ENCODE results near the gene RBM26.

RBM26 gene

GRCh38 chr13:79405831-79406596 is at the start of gene RBM26:
Gene RBM26 (minus strand): TSS chr13:79406255. CDS start chr13:79405774, 481 bp downstream.
- peak; percentile 96 for DNase-seq

DNA sequence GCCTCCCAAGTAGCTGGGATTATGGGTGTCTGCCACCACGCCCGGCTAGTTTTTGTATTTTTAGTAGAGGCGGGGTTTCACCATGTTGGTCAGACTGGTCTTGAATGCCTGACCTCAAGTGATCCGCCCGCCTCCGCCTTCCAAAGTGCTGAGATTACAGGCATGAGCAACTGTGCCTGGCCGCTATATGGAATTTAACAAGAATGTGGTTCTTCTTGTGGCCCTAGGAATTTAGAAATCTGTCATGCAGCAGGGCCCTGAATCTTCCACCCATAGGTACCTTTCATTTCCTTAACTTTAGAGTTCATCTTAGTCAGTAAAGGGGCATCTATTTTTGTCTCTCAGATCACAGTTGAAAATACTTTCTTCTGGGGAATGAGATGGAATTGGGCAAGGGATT is 49.3 kb upstream of the RBM26 start:
- no peak for DNase-seq

DNA sequence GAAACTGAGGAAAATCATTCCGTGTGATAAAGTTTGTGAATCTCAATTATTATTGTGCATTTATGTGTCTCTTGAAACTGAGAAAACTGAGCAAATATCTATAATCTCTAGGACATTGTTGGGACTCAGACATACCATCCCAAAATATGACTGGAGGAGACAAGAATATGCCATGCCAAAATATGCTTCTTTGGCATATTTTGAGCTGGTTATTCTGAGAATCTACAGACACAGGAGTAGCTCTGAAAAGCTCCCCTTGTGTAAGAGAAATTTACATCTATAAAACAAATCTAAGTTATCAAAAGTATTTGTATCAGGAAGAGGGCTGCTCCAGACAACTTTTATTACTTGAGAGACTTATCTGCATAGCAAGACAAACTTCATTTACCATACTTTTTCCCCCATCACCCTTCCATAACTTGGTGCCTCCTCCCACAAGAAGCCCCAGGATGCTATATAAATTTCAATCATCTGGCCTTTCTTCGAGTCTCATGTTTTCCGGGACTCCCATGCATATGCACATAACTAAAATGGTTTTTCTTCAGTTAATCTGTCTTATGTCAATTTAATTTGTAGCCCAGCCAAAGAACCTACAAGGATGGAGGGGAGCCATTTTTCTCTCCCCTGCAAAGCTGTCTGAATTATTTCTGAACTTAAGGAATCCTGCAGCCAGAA is 46.3 kb upstream of the RBM26 start:
- DNase-seq, result no peak

- DNase-seq, result peak; percentile 84
These were observed 45.5 kb upstream of the RBM26 start for GRCh38 chr13:79451500-79451962.

DNA sequence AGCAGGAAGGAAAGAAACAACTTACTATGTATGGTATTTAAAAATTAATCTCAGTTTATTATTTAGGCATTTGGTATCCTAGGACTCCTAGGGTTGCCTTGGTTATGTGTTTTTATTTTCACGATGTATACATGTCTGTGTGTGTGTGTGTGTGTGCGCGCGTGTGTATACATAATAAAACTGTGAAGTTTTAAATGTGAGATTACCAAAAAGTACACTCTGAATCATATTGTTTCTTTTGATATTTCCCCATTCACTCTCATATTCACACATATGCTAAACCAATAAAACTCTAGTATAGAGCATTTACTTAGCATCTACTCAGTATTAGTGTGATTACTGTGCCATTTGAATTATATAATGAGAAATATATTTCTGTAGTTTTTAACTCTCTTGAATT is 44.1 kb upstream of the RBM26 start:
- no peak for DNase-seq

DNA sequence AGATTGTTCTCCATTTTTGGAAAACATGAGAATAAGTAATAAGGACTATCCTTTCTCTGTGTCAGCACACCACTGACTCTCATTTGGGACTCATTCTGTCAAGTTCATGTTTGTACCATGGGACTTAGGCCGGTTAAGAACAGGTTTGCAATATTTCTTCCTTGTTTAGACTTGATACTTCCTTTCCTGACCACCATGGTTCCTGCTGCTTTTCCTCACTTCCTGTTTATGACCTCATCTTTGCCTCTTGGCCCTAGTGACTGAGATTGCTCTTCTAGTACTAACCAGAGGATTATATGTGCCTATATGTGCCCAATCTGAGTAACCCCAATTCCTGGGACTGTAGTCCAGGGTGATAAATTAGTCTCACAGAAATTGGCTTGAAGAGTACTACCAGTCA is 42.4 kb upstream of the RBM26 start:
- DNase-seq, result peak; percentile 15

DNA sequence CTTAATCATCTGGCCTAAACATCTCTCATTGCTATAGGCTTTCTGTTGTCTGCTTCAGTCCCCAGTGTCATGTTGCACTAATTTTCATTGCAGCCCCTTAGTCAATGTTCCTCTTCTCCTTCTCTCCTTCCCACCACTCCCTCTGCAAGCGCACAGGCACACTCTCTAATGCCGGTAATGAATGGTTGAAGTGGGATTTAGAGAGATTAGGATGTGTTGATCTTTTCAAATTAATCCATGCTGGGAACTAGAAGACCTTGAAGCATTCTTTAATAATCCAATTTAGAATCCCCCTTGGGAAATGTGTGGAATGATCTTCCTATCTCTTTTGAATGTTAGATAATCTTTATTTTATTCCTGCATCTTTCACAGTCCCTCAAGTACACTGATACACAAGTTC is 41.7 kb upstream of the RBM26 start:
- no peak for DNase-seq

DNA sequence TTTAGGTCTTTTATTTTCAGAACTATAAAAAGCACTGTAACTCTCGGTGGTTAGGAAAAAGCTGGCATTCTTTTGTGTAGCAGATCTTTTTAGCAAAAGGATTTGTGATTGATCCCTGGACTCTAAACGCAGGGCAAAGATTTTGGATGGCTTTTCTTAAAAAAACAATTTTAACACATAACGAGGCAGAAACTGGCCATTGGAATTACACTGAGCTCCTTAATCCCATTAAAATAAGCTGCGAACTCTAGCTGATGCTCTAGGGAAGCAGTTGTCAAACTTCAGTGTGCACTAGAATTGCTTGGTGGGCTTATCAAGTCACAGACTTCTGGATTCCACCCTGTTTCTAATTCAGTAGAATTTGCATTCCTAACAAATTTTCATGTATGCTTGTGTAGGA is 41.1 kb upstream of the RBM26 start:
- DNase-seq, result no peak

- no peak for DNase-seq
These were observed 40.1 kb upstream of the RBM26 start for GRCh38 chr13:79445968-79446645.

GRCh38 chr13:79442706-79443105 is 36.7 kb upstream of the RBM26 start:
- no peak for DNase-seq

GRCh38 chr13:79442221-79442620 is 36.2 kb upstream of the RBM26 start:
- no peak for DNase-seq

DNA sequence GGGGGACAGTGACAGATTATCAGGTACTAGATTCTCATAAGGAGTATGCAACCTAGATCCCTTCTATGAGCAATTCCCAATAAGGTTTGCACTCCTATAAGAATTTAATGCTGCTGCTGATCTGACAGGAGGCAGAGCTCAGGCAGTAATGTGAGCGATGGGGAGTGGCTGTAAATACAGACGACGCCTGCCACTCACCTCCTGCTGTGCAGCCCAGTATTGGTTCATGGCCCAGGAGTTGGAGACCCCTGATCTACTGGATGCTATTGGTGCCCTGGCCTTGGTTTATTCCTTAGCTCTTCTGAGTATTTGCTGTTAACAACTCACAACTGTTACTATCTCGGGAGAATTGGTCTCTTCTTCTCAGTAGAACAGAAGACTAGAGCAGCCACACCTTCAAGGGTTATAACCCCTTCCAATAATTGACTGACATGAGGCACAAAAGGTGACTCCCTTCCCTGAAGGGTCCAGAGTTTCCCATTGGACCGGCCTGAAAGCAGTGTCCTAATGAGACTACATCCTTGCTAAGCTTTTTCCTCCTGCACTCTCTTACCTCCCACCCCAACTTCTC is 35.0 kb upstream of the RBM26 start:
- no peak for DNase-seq

- DNase-seq, result no peak
These were observed 33.2 kb upstream of the RBM26 start for GRCh38 chr13:79439275-79439674.

DNA sequence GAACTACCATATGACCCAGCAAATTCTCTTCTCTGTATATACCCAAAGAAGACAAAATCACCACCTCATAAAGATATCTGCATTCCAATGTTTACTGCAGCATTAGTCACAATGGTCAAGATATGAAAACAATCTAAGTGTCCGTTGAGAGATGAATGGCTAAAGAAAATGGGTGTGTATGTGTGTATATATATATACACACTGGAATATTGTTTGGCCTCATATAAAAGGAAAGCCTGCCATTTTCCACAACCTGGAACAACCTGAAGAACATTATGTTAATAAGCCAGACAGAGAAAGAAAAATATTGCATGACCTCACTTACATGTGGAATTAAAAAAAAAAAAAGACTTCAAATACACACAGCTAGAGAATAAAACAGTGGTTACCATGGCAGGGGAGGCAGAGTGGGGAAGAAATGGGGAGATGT is 29.5 kb upstream of the RBM26 start:
- DNase-seq, result no peak

- DNase-seq, result no peak
These were observed 28.5 kb upstream of the RBM26 start for GRCh38 chr13:79434556-79434955.

DNA sequence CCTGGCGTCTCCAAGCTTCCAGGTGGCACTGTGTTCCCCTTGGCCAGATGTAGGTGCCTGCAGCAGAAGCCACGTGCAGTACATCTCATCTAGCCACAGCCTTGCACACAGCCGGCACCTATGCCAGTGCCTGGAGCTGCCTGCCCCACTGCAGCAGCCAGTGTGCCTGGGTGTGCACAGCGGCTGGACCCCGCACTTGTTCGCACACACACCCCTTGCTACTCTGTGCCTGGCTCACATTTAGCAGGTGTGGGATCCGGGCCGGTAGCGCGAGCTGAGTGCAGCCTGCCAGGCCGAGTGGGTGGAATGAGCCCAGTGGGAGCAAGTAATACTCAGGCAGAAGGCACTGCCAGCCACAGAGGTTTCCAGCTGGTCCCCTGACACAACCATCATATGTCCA is 26.9 kb upstream of the RBM26 start:
- no peak for DNase-seq

DNA sequence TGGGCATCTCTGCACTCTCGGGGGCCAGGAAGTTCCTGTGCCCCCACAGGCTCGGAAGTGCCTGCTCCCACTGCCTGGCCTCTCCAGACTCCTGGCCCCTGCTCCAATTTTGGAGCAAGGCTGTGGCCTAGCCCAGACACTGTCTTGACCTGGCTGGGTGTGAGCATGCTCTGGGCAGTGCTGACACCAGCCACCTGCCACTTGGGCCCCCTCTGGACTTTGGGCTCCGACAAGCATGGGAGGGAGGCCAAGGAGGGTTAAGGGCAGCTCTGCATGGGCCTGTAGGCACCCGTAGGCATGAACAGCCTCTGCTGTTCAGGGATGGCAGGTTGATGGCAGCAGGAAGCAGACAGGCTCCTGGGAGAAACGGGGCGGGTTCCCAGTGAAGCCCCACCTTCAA is 26.0 kb upstream of the RBM26 start:
- DNase-seq, result no peak

DNA sequence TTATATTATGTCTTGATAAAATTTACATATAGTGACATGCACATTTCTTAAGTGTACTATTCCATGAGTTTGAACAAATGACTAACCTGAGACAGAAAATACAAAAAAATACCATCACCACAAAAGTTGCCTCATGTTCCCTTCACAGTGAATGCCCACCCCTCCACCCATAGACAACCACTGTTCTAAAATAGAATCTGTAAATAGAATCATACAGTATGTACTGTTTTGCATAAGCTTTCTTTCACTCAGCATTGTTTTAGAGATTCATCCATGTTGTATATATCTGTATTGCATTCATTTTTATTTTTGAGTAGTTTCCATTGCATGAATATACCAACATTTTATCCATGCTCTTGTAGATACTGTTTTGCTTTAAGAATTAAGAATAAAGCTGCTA is 23.3 kb upstream of the RBM26 start:
- DNase-seq, result no peak

- DNase-seq, result no peak
These were observed 21.8 kb upstream of the RBM26 start for GRCh38 chr13:79427883-79428282.

- DNase-seq, result no peak
These were observed 21.2 kb upstream of the RBM26 start for GRCh38 chr13:79427265-79427664.

DNA sequence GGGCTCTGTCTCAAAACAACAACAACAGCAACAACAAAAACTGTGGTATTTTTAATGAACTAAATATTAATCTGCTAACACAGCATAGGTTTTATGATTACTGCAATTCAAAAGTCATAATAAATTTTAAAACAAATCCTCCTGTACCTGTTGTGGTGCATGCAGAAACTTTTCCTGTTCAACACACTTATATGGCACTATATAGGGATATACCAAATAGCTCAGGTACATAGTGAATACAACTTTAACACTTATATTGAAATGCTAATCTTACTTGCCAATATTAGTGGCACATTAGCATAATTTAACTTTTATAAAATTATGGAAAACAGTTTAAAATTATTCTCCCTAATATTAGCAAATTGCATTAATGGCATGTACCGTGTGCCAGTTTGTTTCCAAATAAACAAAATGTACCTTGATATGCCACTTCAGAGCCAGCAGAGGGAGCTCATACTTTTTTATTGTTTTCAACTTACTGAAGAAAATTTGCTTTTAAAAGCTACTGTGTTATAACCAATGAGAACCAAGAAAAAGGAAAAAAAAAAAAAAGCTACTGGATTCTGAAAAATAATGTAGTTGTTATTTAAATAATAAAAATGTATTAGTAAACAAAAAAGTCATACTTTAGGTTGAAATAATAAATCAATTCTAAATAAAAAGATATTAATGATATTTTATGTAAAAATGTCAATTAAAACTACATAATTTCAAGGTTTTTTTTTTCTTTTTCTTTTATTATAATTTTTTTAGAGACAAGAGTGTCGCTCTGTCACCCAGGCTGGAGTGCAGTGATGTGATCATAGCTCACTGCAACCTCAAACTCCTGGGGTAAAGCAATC is 18.0 kb upstream of the RBM26 start:
- DNase-seq, result peak; percentile 60

GRCh38 chr13:79423340-79423739 is 17.3 kb upstream of the RBM26 start:
- DNase-seq, result no peak

GRCh38 chr13:79419365-79419764 is 13.3 kb upstream of the RBM26 start:
- DNase-seq, result no peak
